ENCODE data around the gene KRT73.

KRT73 gene

DNA sequence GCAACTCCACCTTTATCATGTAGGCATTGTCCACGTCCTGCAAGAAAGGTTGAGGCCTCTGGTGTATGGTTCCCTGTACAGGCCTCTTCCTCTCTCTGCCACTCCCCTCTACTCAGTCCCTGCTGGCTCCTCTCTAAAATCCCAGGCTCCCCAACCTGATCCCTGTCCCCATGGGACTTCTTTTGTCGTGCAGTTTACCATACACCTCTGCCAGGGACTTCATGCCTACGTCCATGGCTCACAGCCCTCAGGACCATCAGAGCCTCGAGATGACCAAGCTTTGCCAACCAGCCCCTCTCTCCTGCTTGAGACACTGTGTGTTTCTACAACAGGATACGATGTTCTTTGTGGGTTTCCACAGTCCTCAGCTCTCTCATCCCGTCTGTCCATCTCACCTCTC lies 30.7 kb upstream of the KRT73 start:
- DNase-seq (ENCODE audit: low read depth) = no peak
- TF ChIP-seq, protein P1, sequence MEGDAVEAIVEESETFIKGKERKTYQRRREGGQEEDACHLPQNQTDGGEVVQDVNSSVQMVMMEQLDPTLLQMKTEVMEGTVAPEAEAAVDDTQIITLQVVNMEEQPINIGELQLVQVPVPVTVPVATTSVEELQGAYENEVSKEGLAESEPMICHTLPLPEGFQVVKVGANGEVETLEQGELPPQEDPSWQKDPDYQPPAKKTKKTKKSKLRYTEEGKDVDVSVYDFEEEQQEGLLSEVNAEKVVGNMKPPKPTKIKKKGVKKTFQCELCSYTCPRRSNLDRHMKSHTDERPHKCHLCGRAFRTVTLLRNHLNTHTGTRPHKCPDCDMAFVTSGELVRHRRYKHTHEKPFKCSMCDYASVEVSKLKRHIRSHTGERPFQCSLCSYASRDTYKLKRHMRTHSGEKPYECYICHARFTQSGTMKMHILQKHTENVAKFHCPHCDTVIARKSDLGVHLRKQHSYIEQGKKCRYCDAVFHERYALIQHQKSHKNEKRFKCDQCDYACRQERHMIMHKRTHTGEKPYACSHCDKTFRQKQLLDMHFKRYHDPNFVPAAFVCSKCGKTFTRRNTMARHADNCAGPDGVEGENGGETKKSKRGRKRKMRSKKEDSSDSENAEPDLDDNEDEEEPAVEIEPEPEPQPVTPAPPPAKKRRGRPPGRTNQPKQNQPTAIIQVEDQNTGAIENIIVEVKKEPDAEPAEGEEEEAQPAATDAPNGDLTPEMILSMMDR (IDR thresholded peaks at IDR 0.05; ENCODE audit: low read depth, low read length, missing control alignments) = no peak
- in situ Hi-C loops (cut with HindIII; ENCODE audit: low sequenced_read_pairs) = loop anchor here (5.0 kb wide), 1 partner anchor 68 kb away; no protein-coding TSS in a partner anchor
- H3K4me3 ChIP-seq (ENCODE audit: low read depth, low read length) = no peak overlapping the region

GRCh38 chr12:52648012-52648550 lies 29.7 kb upstream of the KRT73 start:
- TF ChIP-seq, protein P1 (IDR thresholded peaks at IDR 0.05; ENCODE audit: low read depth, low read length, missing control alignments) = no peak
- in situ Hi-C loops (cut with HindIII; ENCODE audit: low sequenced_read_pairs) = loop anchor here (5.0 kb wide), 1 partner anchor 69 kb away; no protein-coding TSS in a partner anchor
- H3K4me3 ChIP-seq (ENCODE audit: low read depth, low read length) = no peak overlapping the region
- no peak for DNase-seq (ENCODE audit: low read depth)

DNA sequence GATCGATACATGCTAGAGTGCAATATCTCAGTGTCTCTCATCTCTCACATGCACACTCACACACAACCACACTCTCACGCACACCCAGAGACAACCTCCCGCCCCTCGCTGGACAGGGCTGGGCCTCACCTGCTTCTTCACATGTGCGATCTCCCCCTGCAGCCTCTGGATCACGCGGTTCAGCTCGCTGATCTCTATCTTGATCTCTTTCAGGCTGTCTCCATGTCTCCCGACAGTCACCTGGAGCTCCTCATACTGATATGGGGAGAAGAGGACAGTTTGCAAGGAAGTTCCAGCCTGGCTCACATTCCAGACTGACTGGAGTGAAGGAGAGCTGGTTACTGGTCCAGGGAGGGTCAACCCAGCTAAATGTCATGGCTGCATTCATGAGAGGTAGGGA lies 29.2 kb upstream of the KRT73 start:
- in situ Hi-C loops (cut with HindIII; ENCODE audit: low sequenced_read_pairs) = loop anchor here (5.0 kb wide), 1 partner anchor 70 kb away; no protein-coding TSS in a partner anchor
- TF ChIP-seq, protein P1 (IDR thresholded peaks at IDR 0.05; ENCODE audit: low read depth, low read length, missing control alignments) = no peak
- DNase-seq (ENCODE audit: low read depth) = no peak
- H3K4me3 ChIP-seq (ENCODE audit: low read depth, low read length) = no peak overlapping the region

DNA sequence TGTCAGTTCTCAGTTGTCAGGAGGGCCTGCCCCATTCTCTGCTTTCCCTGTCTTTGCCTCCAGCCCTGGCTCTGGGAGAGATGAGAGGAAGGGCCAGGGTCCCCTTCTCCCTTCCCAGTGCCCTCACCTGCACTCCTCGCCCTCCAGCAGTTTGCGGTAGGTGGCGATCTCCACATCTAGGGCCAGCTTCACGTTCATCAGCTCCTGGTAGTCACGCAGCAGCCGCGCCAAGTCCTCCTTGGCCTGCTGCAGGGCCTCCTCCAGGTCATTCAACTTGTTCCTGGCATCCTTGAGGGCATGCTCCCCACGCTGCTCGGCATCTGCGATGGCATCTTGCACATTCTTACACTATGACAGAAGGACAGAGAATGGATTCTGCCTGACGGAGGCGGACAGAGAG lies 28.3 kb upstream of the KRT73 start:
- TF ChIP-seq, protein P1 (IDR thresholded peaks at IDR 0.05; ENCODE audit: low read depth, low read length, missing control alignments) = no peak
- no peak overlapping the region for H3K4me3 ChIP-seq (ENCODE audit: low read depth, low read length)
- in situ Hi-C loops (cut with HindIII; ENCODE audit: low sequenced_read_pairs) = loop anchor here (5.0 kb wide), 1 partner anchor 71 kb away; no protein-coding TSS in a partner anchor
- DNase-seq (ENCODE audit: low read depth) = no peak

- DNase-seq (ENCODE audit: low read depth) = no peak
- H3K4me3 ChIP-seq (ENCODE audit: low read depth, low read length) = no peak overlapping the region
- TF ChIP-seq, protein P1 (IDR thresholded peaks at IDR 0.05; ENCODE audit: low read depth, low read length, missing control alignments) = no peak
- in situ Hi-C loops (cut with HindIII; ENCODE audit: low sequenced_read_pairs) = loop anchor here (5.0 kb wide), 1 partner anchor 71 kb away; no protein-coding TSS in a partner anchor
These were observed 27.6 kb upstream of the KRT73 start for GRCh38 chr12:52645982-52646381.

DNA sequence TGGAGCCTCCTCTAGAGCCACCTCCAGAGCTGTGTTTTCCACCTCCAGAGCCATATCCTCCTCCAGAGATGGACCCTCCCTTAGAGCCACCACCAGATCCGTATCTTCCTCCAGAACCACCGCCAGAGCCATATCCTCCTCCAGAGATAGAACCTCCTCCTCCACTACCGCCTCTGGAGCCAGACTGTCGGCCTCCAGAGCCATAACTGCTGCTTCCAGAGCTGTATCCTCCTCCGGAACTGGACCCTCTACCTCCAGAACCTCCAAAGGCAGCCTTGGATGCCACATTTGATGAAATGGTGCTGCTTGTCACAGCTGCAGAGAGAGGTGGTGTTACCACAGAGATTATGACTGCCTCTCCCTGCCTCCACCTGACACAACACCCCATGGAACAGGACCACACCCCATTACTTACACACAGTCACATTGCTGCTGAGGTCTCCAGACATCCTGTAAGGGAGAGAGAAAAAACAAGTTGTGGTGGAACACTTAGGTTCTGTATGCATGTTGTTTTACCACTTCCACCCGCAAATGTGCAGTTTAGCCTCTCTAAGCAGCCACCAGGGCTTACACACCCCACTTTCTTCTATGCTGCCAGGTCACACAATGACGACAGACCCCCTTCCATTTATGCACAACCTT lies 26.9 kb upstream of the KRT73 start:
- DNase-seq (ENCODE audit: low read depth) = no peak
- no peak overlapping the region for H3K4me3 ChIP-seq (ENCODE audit: low read depth, low read length)
- TF ChIP-seq, protein P1 (IDR thresholded peaks at IDR 0.05; ENCODE audit: low read depth, low read length, missing control alignments) = no peak
- in situ Hi-C loops (cut with HindIII; ENCODE audit: low sequenced_read_pairs) = loop anchor here (5.0 kb wide), 1 partner anchor 72 kb away; no protein-coding TSS in a partner anchor

All from astrocyte of the cerebellum (primary cell).